Fibroblast of upper back skin (primary cell): ENCODE measurements around the gene BSX.

Experiments
- DNase-seq: peaks from one replicate; pipeline ENCODE4 v3.0.0-alpha.2; 2013

The BSX gene

GRCh38 chr11:122951211-122951610 is 30.4 kb downstream of the BSX start:
- DNase-seq, result no peak

DNA sequence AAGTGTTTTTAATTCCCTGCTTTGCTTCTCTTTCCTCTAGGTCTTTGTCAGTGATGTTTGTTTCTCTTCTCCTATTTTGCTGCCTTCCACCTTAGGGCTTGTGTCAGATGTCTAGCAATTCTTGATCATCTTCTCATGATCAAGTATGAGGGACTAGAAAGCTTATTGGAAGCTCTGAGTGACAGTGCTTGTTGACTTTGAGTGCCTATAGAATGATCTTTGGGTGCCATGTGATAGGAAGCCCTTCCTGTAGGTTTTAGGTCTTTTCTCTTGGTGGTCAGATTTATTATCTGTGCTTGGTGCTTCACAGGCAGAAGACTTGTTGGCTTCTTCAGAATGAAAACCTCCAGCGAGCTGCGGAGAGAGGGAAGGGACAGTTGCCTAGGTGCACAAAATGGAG is 43.1 kb downstream of the BSX start:
- no peak for DNase-seq

DNA sequence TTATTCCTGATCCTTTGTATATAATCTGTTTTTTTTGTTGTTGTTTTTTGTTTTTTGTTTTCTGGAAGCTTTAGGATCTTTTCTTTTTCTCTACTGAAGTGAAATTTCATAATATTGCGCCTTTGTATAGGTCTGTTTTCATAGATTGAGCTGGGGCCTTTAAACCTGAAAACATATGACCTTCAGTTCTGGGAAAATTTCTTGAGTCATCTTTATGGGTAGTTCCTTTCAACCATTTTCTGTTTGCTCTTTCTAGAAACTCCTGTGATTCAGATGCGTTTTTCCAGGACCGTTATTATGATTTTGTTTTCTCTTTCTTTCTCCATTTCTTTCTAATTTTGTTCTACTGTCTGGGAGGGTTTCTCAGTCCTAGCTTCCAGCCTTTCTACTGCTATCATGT is 43.7 kb downstream of the BSX start:
- DNase-seq, result no peak

DNA sequence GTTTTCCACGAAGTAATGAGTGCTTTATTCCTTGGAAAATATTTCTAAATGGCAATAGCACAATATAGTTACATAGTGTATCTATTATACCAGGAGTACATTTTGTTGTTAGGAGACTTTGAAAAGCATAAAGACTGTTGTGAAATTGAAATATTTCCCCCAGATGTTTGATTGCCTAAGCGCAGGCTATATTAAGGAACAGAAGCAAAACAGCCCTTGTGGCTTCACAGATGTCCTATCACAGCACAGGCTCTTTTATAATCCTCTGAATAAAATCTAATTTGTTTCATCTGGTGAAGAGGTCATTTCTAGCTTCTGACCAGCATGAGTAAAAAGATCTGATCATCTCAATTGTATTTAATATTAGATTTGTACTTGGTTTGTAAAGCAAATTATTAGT is 48.2 kb downstream of the BSX start:
- DNase-seq, result no peak

DNA sequence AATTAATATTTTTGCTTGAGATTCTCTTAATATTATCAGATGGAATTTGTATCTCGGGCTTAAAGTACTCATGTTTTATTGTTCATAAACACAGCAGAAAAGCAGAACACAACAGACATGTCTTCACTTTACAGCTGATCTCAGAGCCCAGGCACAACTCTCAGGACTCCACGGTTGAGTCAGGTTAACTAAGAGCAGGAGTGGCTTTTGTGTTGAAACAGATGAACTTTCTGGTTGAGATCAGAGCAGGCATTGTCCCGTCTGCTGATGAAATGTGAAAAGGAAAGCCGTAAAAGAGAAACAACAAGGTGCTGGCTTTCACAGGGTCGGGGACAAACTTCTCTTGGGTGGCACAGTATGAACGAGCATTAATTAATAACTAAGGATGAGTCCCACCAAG is 50.1 kb downstream of the BSX start:
- no peak for DNase-seq
